GM12878 (cell line): ENCODE data around the gene NKD1. TPM values are rescaled to one million over a fixed set of nuclear protein-coding genes. Genes with fewer than 3 reads are reported as not detected.

Experiments used
- ATAC-seq: fragments of 200-7000 bp; cut with Tn5 transposase; 3 replicates; pipeline ENCODE4 v1.9.1; 2020; ENCODE audit warnings: mild to moderate bottlenecking, moderate library complexity
- BruUV-seq: library from RNA; stranded (reverse); fragments of 400-500 nt; replicated peaks from 2 replicates; lab custom pipeline; 2021; lab: Mats Ljungman, UMichigan
- CTCF ChIA-PET: fragments of 300-600 bp; sonication (Branson Sonifier 250); formaldehyde crosslinking; extraction: SDS; loops from one replicate; lab custom pipeline; 2021; ENCODE audit warnings: inconsistent platforms; lab: Yijun Ruan, JAX
- POLR2A ChIA-PET: fragments of 350-600 bp; formaldehyde crosslinking; extraction: SDS; loops from one replicate; lab custom pipeline; 2021; ENCODE audit warnings: inconsistent platforms; lab: Charles Lee
- RAD21 ChIA-PET: fragments of 300-600 bp; sonication (Branson Sonifier 250); formaldehyde crosslinking; loops from one replicate; lab custom pipeline; 2023; ENCODE audit warnings: antibody characterized with exemption; ENCODE audit not compliant: unreplicated experiment; lab: Charles Lee
- SMC1A ChIA-PET: fragments of 300-600 bp; sonication (Branson Sonifier 250); formaldehyde crosslinking; loops from one replicate; lab custom pipeline; 2023; ENCODE audit not compliant: unreplicated experiment, uncharacterized antibody; lab: Charles Lee
- DNase-seq: peaks from one replicate; pipeline ENCODE4 v3.0.0-alpha.2; 2011; ENCODE audit warnings: low read depth, low spot score
- FAIRE-seq: peaks from 3 replicates; lab custom pipeline; 2011; peaks lifted over from hg19 to GRCh38; lab: Jason Lieb, UNC
- H2AFZ ChIP-seq: 2 replicates; pipeline ENCODE4 v1.6.0; 2011; ENCODE audit warnings: low read depth, low read length, control low read depth; ENCODE audit not compliant: control insufficient read depth
- H3K27ac ChIP-seq: 2 replicates; pipeline ENCODE4 v1.5.1; 2011; ENCODE audit warnings: control low read depth; ENCODE audit not compliant: control insufficient read depth, insufficient read depth
- H3K27me3 ChIP-seq, 2 experiments: replicated peaks in 1 of 2; 2 replicates each; pipeline versions ENCODE4 v1.6.0 to v1.6.1; 2011; ENCODE audit warnings: low read length in 1 of 2; ENCODE audit not compliant: control insufficient read depth in 2 of 2, insufficient read depth in 2 of 2
- H3K36me3 ChIP-seq, 2 experiments: 2 replicates each; pipeline ENCODE4 v1.5.1; 2011; ENCODE audit warnings: low read length in 1 of 2; ENCODE audit not compliant: control insufficient read depth in 2 of 2, insufficient read depth in 2 of 2
- H3K4me1 ChIP-seq: 2 replicates; pipeline ENCODE4 v1.6.1; 2011; ENCODE audit warnings: mild to moderate bottlenecking, low read length, moderate library complexity, mixed read lengths; ENCODE audit not compliant: control insufficient read depth, insufficient read depth
- H3K4me2 ChIP-seq: 2 replicates; pipeline ENCODE4 v1.6.0; 2011; ENCODE audit warnings: control low read depth; ENCODE audit not compliant: control insufficient read depth, insufficient read depth
- H3K4me3 ChIP-seq: fragments of 200-600 bp; sonication (generic); 2 replicates; pipeline ENCODE4 v1.5.1; 2016
- H3K79me2 ChIP-seq: 2 replicates; pipeline ENCODE4 v1.6.0; 2011; ENCODE audit warnings: low read length; ENCODE audit not compliant: control insufficient read depth, insufficient read depth
- H3K9ac ChIP-seq: 2 replicates; pipeline ENCODE4 v1.8.0; 2011; ENCODE audit warnings: low read length, control low read depth, mixed read lengths; ENCODE audit not compliant: control insufficient read depth, insufficient read depth
- H3K9me3 ChIP-seq: replicated peaks from 3 replicates; pipeline ENCODE4 v1.5.1; 2011; ENCODE audit warnings: mild to moderate bottlenecking, low read length; ENCODE audit not compliant: control insufficient read depth, insufficient read depth
- H4K20me1 ChIP-seq: 2 replicates; pipeline ENCODE4 v1.6.0; 2011; ENCODE audit not compliant: control insufficient read depth, insufficient read depth
- CHD1 ChIP-seq: IDR thresholded peaks from 2 replicates; pipeline ENCODE4 v1.6.1; 2012; ENCODE audit warnings: low read depth, low read length, improper control_type of control experiment
- CTCF ChIP-seq, 3 experiments: IDR thresholded peaks in 2 of 3; conservative IDR thresholded peaks in 1 of 3; 2 replicates each; pipeline ENCODE4 v1.5.1; 2011; ENCODE audit warnings: low read depth in 3 of 3, low read length in 3 of 3, mild to moderate bottlenecking in 3 of 3, control low read depth in 2 of 3, moderate library complexity in 2 of 3, inconsistent platforms in 1 of 3, mixed read lengths in 1 of 3; ENCODE audit not compliant: control insufficient read depth in 2 of 3, insufficient read depth in 1 of 3; ENCODE audit errors: extremely low read depth in 1 of 3
- E2F4 ChIP-seq: IDR thresholded peaks from 2 replicates; pipeline ENCODE4 v1.6.1; 2012; ENCODE audit warnings: low read depth, low read length, improper control_type of control experiment
- ELK1 ChIP-seq: IDR thresholded peaks from 2 replicates; pipeline ENCODE4 v1.6.1; 2012; ENCODE audit warnings: low read depth, low read length, improper control_type of control experiment
- FOS ChIP-seq: IDR thresholded peaks from 3 replicates; pipeline ENCODE4 v1.6.1; 2011; ENCODE audit warnings: borderline replicate concordance; ENCODE audit not compliant: insufficient read length; ENCODE audit errors: extremely low read depth
- LARP7 ChIP-seq: fragments of 450-650 bp; IDR thresholded peaks from 2 replicates; pipeline ENCODE4 v1.6.1; 2017; ENCODE audit warnings: mild to moderate bottlenecking
- MAX ChIP-seq: IDR thresholded peaks from 2 replicates; pipeline ENCODE4 v1.6.1; 2012; ENCODE audit warnings: low read depth, low read length, improper control_type of control experiment
- PRDM15 ChIP-seq: fragments of 450-650 bp; formaldehyde crosslinking; IDR thresholded peaks from 2 replicates; pipeline ENCODE4 v1.4.0; 2020; ENCODE audit warnings: mild to moderate bottlenecking, moderate library complexity
- RFX5 ChIP-seq: IDR thresholded peaks from 2 replicates; pipeline ENCODE4 v1.6.1; 2011; ENCODE audit warnings: low read depth, low read length, improper control_type of control experiment
- SMAD5 ChIP-seq: IDR thresholded peaks from 2 replicates; pipeline ENCODE4 v1.6.1; 2016; ENCODE audit warnings: antibody characterized with exemption, low read depth
- SPI1 ChIP-seq: IDR thresholded peaks from 2 replicates; pipeline ENCODE4 v1.6.1; 2011; ENCODE audit warnings: low read depth, mild to moderate bottlenecking, low read length, moderate library complexity, borderline replicate concordance; ENCODE audit not compliant: insufficient read depth
- SREBF1 ChIP-seq: IDR thresholded peaks from 2 replicates; pipeline ENCODE4 v1.6.1; 2012; ENCODE audit warnings: mild to moderate bottlenecking, low read length
- STAT3 ChIP-seq: IDR thresholded peaks from 2 replicates; pipeline ENCODE4 v1.6.1; 2011; ENCODE audit warnings: low read depth, low read length, improper control_type of control experiment
- YBX1 ChIP-seq: fragments of 450-650 bp; IDR thresholded peaks from 2 replicates; pipeline ENCODE4 v1.6.1; 2016; ENCODE audit warnings: antibody characterized with exemption
- ZNF384 ChIP-seq: IDR thresholded peaks from 2 replicates; pipeline ENCODE4 v1.6.1; 2012; ENCODE audit warnings: low read depth, mild to moderate bottlenecking, low read length, improper control_type of control experiment, borderline replicate concordance
- WGBS: methylation state at CpG from one replicate; pipeline ENCODE4 v1.1.6; 2016; ENCODE audit warnings: low lambda C conversion rate; ENCODE audit not compliant: insufficient replicate concordance, insufficient coverage; ENCODE audit errors: missing lambda C conversion rate; 5-methylcytosine and 5-hydroxymethylcytosine counted together
- in situ Hi-C: fragments of 300-500 bp; cut with MboI; formaldehyde crosslinking; loops from 9 replicates; pipeline ENCODE4 v1.14.3; 2018; ENCODE audit warnings: mixed read lengths
- intact Hi-C: fragments of 100-400 bp; cut with micrococcal nuclease; formaldehyde crosslinking; loops from one replicate; pipeline ENCODE4 v1.14.2; 2022; ENCODE audit not compliant: unreplicated experiment
- polyA plus RNA-seq, 11 experiments: library from polyadenylated mRNA; depleted of rRNA in 4 of 11; unstranded in 6 of 11; stranded (reverse) in 5 of 11; fragments of >200 nt; fragmentation: Nextera tagmentation in 4 of 11; fragmentation: Illumina TruSeq in 1 of 11; extraction: Ambion mirVana in 4 of 11; extraction: Trizol in 1 of 11; gene quantifications; 1 replicate in 1 of 11; 2 replicates in 10 of 11; pipeline versions ENCODE4 v1.2.1 to v1.2.3, GENCODE V29; 2011 to 2016; ENCODE audit warnings: inconsistent platforms in 2 of 11, missing spikeins in 2 of 11, low read depth in 1 of 11
- total RNA-seq, 4 experiments: library from RNA; depleted of rRNA in 3 of 4; stranded (reverse); fragments of >200 nt in 3 of 4; fragmentation: Illumina TruSeq in 1 of 4; extraction: Trizol in 1 of 4; gene quantifications; 2 replicates each; pipeline versions ENCODE4 v1.2.1 to v1.2.3, GENCODE V29; 2013 to 2021

NKD1 gene
- total and polyA plus RNA-seq, 10 of the 15 experiments (the other 5 are each of a cell fraction or from before 2014, with no cell fraction given): under 0.01 to 0.49 (median 0.04) TPM; not detected in 2

GRCh38 chr16:50634090-50634489 lies 85.9 kb downstream of the NKD1 start (continued):
- TF ChIP-seq ZNF384 (no peak), LARP7 (no peak), FOS (no peak), CHD1 (no peak)

GRCh38 chr16:50634947-50635346 lies 86.8 kb downstream of the NKD1 start:
- intact Hi-C loops: no loop called here
- in situ Hi-C loops: no loop called here
- TF ChIP-seq SPI1 (no peak), ELK1 (no peak), E2F4 (no peak), RFX5 (no peak), SREBF1 (no peak), STAT3 (no peak), SMAD5 (no peak), PRDM15 (CRISPR knock-in tag) (no peak), MAX (no peak), CTCF (IDR thresholded peaks at IDR 0.05 in 2 of 3, conservative IDR thresholded peaks at IDR 0.05 in 1 of 3; ENCODE audit: control insufficient read depth in 2 of 3, extremely low read depth in 1 of 3, insufficient read depth in 1 of 3, low read depth in 3 of 3, low read length in 3 of 3) (no peak), YBX1 (no peak)

More at GRCh38 chr16:50634947-50635346, 86.8 kb downstream of the NKD1 start:
- FAIRE-seq (no peak), ATAC-seq (no peak), DNase-seq (no peak)
- no peaks in the 10 kb centered on the region for H3K79me2 ChIP-seq
- ChIA-PET POLR2A (no interaction called here), SMC1A (interaction anchor here (1.2 kb wide), 2 partner anchors 20 to 29 kb away, joined by 3 to 4 read pairs; no protein-coding TSS in a partner anchor), CTCF (interaction anchor here (1.0 to 1.3 kb wide), 3 partner anchors 30 to 112 kb away, joined by 3 to 4 read pairs (median 3); no protein-coding TSS in a partner anchor), RAD21 (interaction anchor here (0.7 kb wide), 1 partner anchor 171 kb away, joined by 3 read pairs; no protein-coding TSS in a partner anchor)
- no peak overlapping the region for H3K9ac ChIP-seq
- no TSS peak for BruUV-seq
- 6% methylated on average over 1 of the region's 1 CpG for WGBS
- H2AFZ ChIP-seq: no peak overlapping the region
- H3K27ac ChIP-seq: no peak overlapping the region
- no peaks in the 10 kb centered on the region for H3K36me3 ChIP-seq
- H3K4me3 ChIP-seq: no peak overlapping the region
- H3K4me1 ChIP-seq: no peaks in the 10 kb centered on the region
- no peaks in the 10 kb centered on the region for H4K20me1 ChIP-seq
- H3K27me3 ChIP-seq: no peaks in the 10 kb centered on the region; a peak in 2 of 4 replicates
- no peak overlapping the region for H3K4me2 ChIP-seq
- no peaks in the 10 kb centered on the region for H3K9me3 ChIP-seq
